ENCODE data around the gene NEURL4.

Gene NEURL4

GRCh38 chr17:7289256-7290032, 39.7 kb downstream of the NEURL4 start:
- Histone ChIP-seq H3K9me3 (ENCODE audit: insufficient read depth, low read length, severe bottlenecking) (no peaks in the 10 kb centered on the region), H3K4me3 (ENCODE audit: low read depth in 1 of 2, low read length in 2 of 2) (no peak overlapping the region), H4K20me1 (ENCODE audit: insufficient read depth, low read length) (0 out of 2 replicates have a peak, but pooled peaks cover 4% of the 10 kb centered on the region), H3K4me1 (ENCODE audit: insufficient read depth, low read length) (no peaks in the 10 kb centered on the region), H3K36me3 (ENCODE audit: insufficient read depth, low read length) (no peaks in the 10 kb centered on the region), H3K9ac (ENCODE audit: low read depth, low read length) (no peak overlapping the region), H2AFZ (ENCODE audit: low read depth, low read length) (no peak overlapping the region), H3K27me3 (ENCODE audit: insufficient read depth, low read length, poor library complexity) (peaks cover 30% of the 10 kb centered on the region), H3K4me2 (ENCODE audit: insufficient read depth, low read length) (no peak overlapping the region), H3K79me2 (ENCODE audit: insufficient read depth, low read length) (no peaks in the 10 kb centered on the region), H3K27ac (ENCODE audit: low read length) (no peak overlapping the region)
- TF ChIP-seq CTCF (IDR thresholded peaks at IDR 0.05; ENCODE audit: borderline replicate concordance, extremely low read depth, low read length, poor library complexity, severe bottlenecking) (no peak), EZH2 (IDR thresholded peaks at IDR 0.05; ENCODE audit: borderline replicate concordance, low read depth, low read length, severe bottlenecking) (no peak)
- ATAC-seq (ENCODE audit: insufficient read depth, low read depth) (no peak), DNase-seq (no peak)

GRCh38 chr17:7285679-7286078, 43.5 kb downstream of the NEURL4 start:
- H3K9ac ChIP-seq (ENCODE audit: low read depth, low read length) = no peak overlapping the region
- no peak for DNase-seq
- no peaks in the 10 kb centered on the region for H3K79me2 ChIP-seq (ENCODE audit: insufficient read depth, low read length)
- H3K27ac ChIP-seq (ENCODE audit: low read length) = no peak overlapping the region
- ATAC-seq (ENCODE audit: insufficient read depth, low read depth) = no peak
- H3K4me2 ChIP-seq (ENCODE audit: insufficient read depth, low read length) = no peak overlapping the region
- H3K4me3 ChIP-seq (ENCODE audit: low read depth in 1 of 2, low read length in 2 of 2) = no peak overlapping the region
- no peaks in the 10 kb centered on the region for H3K36me3 ChIP-seq (ENCODE audit: insufficient read depth, low read length)
- no peaks in the 10 kb centered on the region for H3K9me3 ChIP-seq (ENCODE audit: insufficient read depth, low read length, severe bottlenecking)
- H2AFZ ChIP-seq (ENCODE audit: low read depth, low read length) = no peak overlapping the region
- TF ChIP-seq EZH2 (IDR thresholded peaks at IDR 0.05; ENCODE audit: borderline replicate concordance, low read depth, low read length, severe bottlenecking) = no peak
- TF ChIP-seq CTCF (IDR thresholded peaks at IDR 0.05; ENCODE audit: borderline replicate concordance, extremely low read depth, low read length, poor library complexity, severe bottlenecking) = no peak
- H3K4me1 ChIP-seq (ENCODE audit: insufficient read depth, low read length) = peaks cover 18% of the 10 kb centered on the region
- H4K20me1 ChIP-seq (ENCODE audit: insufficient read depth, low read length) = no peaks in the 10 kb centered on the region
- H3K27me3 ChIP-seq (ENCODE audit: insufficient read depth, low read length, poor library complexity) = peaks cover 14% of the 10 kb centered on the region

GRCh38 chr17:7284911-7285310, 44.2 kb downstream of the NEURL4 start:
- no peak overlapping the region for H3K27ac ChIP-seq (ENCODE audit: low read length)
- no peak overlapping the region for H2AFZ ChIP-seq (ENCODE audit: low read depth, low read length)
- H3K4me1 ChIP-seq (ENCODE audit: insufficient read depth, low read length) = peaks cover 26% of the 10 kb centered on the region
- no peak for ATAC-seq (ENCODE audit: insufficient read depth, low read depth)
- no peak overlapping the region for H3K9ac ChIP-seq (ENCODE audit: low read depth, low read length)
- H3K4me2 ChIP-seq (ENCODE audit: insufficient read depth, low read length) = no peak overlapping the region
- H3K27me3 ChIP-seq (ENCODE audit: insufficient read depth, low read length, poor library complexity) = peaks cover 15% of the 10 kb centered on the region
- H3K36me3 ChIP-seq (ENCODE audit: insufficient read depth, low read length) = no peaks in the 10 kb centered on the region
- no peak overlapping the region for H3K4me3 ChIP-seq (ENCODE audit: low read depth in 1 of 2, low read length in 2 of 2)
- no peak for TF ChIP-seq EZH2 (IDR thresholded peaks at IDR 0.05; ENCODE audit: borderline replicate concordance, low read depth, low read length, severe bottlenecking)
- TF ChIP-seq CTCF (IDR thresholded peaks at IDR 0.05; ENCODE audit: borderline replicate concordance, extremely low read depth, low read length, poor library complexity, severe bottlenecking) = no peak
- DNase-seq = no peak
- H4K20me1 ChIP-seq (ENCODE audit: insufficient read depth, low read length) = no peaks in the 10 kb centered on the region
- no peaks in the 10 kb centered on the region for H3K9me3 ChIP-seq (ENCODE audit: insufficient read depth, low read length, severe bottlenecking)
- no peaks in the 10 kb centered on the region for H3K79me2 ChIP-seq (ENCODE audit: insufficient read depth, low read length)

All from DND-41 (cell line).